ENCODE data around the gene ARF4. TPM values are rescaled to one million over a fixed set of nuclear protein-coding genes. Genes with fewer than 3 reads are reported as not detected.

The ARF4 gene
- total and polyA plus RNA-seq, 2 of the 4 experiments (the other 2 are of a cell fraction) = 172 to 412 TPM

- H4K5ac ChIP-seq (ENCODE audit: low read depth, low read length) = no peak overlapping the region
- no peak overlapping the region for H3K56ac ChIP-seq (ENCODE audit: extremely low read depth, insufficient read depth, low read length)
- no peak overlapping the region for H3K4ac ChIP-seq (ENCODE audit: low read depth, low read length)
- no peak overlapping the region for H3K4me3 ChIP-seq (ENCODE audit: insufficient read depth, low read depth, low read length)
- H2AK5ac ChIP-seq (ENCODE audit: low read depth, low read length) = no peak overlapping the region
- no peak overlapping the region for H3K14ac ChIP-seq (replicated peaks; ENCODE audit: low read depth, low read length)
- no peak overlapping the region for H3K4me2 ChIP-seq (ENCODE audit: low read depth, low read length)
- H3K4me1 ChIP-seq (ENCODE audit: control insufficient read depth, insufficient read depth, low read length) = no peaks in the 10 kb centered on the region
- H4K8ac ChIP-seq (ENCODE audit: low read depth in 2 of 2, low read length in 2 of 2) = no peak overlapping the region
- H2AK9ac ChIP-seq (replicated peaks; ENCODE audit: low read depth, low read length, poor library complexity) = no peak overlapping the region
- H4K20me1 ChIP-seq (ENCODE audit: insufficient read depth, low read length) = no peaks in the 10 kb centered on the region
- dilution Hi-C loops (cut with HindIII; ENCODE audit: low sequenced_read_pairs, unreplicated experiment) (no loop called here), intact Hi-C loops (cut with micrococcal nuclease) (no loop called here), in situ Hi-C loops (cut with MboI; ENCODE audit: low sequenced_read_pairs) (no loop called here)
- H3K79me1 ChIP-seq (ENCODE audit: low read depth in 1 of 2, low read length in 2 of 2) = no peaks in the 10 kb centered on the region
- DNase-seq = no peak
- CTCF ChIA-PET = interaction anchor here (1.2 kb wide), 1 partner anchor 230 kb away, joined by 4 read pairs; no protein-coding TSS in a partner anchor
- peaks cover 19% of the 10 kb centered on the region for H3K36me3 ChIP-seq (ENCODE audit: control insufficient read depth, insufficient read depth, low read length)
- no peak overlapping the region for H3K27ac ChIP-seq (ENCODE audit: insufficient read depth, low read length)
- TF ChIP-seq SMC3 (IDR thresholded peaks at IDR 0.05; ENCODE audit: low read depth, low read length) = no peak
- whole genome bisulfite sequencing, 2 experiments (ENCODE audit: extremely low coverage in 2 of 2, insufficient read length in 1 of 2) = no CpG with 5 or more reads among the region's 6 CpGs
- H3K23ac ChIP-seq (ENCODE audit: low read depth, low read length) = no peak overlapping the region
- no peak overlapping the region for H2BK20ac ChIP-seq (ENCODE audit: low read depth, low read length)
- no TSS peak for BruUV-seq (replicated peaks)
- no peak overlapping the region for H2BK5ac ChIP-seq (ENCODE audit: low read depth, low read length, poor library complexity, severe bottlenecking)
- POLR2A ChIA-PET (ENCODE audit: unreplicated experiment) = no interaction called here
- no peak overlapping the region for H4K91ac ChIP-seq (ENCODE audit: insufficient read depth, low read depth, low read length)
- no peak overlapping the region for H3K18ac ChIP-seq (ENCODE audit: low read depth, low read length)
- no peak overlapping the region for H2BK15ac ChIP-seq (ENCODE audit: low read depth, low read length)
- H2BK120ac ChIP-seq (ENCODE audit: low read depth, low read length) = no peak overlapping the region
- H3K9me1 ChIP-seq (ENCODE audit: insufficient read depth, low read length) = no peaks in the 10 kb centered on the region; the same call in 1 of the 2 replicates
- H2AFZ ChIP-seq (replicated peaks; ENCODE audit: low read length, poor library complexity) = no peak overlapping the region
- no peaks in the 10 kb centered on the region for H3K27me3 ChIP-seq (ENCODE audit: control insufficient read depth, insufficient read depth, low read length)
- H3K9ac ChIP-seq (ENCODE audit: low read depth, low read length) = no peak overlapping the region
- no peaks in the 10 kb centered on the region for H3K9me3 ChIP-seq (ENCODE audit: control insufficient read depth, insufficient read depth, low read length)
- ATAC-seq (ENCODE audit: low read depth) = no peak
These were observed 30.8 kb upstream of the ARF4 start for GRCh38 chr3:57627976-57628375.

All from IMR-90 (cell line).